Head of caudate nucleus (tissue), 42 donors: ENCODE data around the gene UNKL.

Source experiments
- DNase-seq, 42 donors: peaks; one replicate each; pipeline versions ENCODE4 v3.0.0 to v3.0.0-alpha.2; 2020 to 2021; ENCODE audit warnings: mixed read lengths in 7 of 42
- intact Hi-C: fragments of 100-400 bp; cut with DNase I; formaldehyde crosslinking; loops from one replicate; pipeline ENCODE4 v1.15.0; 2022

The UNKL gene

GRCh38 chr16:1325261-1325660 lies 89.2 kb downstream of the UNKL start:
- DNase-seq, result no peak
- intact Hi-C loops, result no loop called here

- DNase-seq, result no peak
- intact Hi-C loops, result no loop called here
Observed at GRCh38 chr16:1324286-1324826, 90.1 kb downstream of the UNKL start.

GRCh38 chr16:1323296-1324239 lies 90.9 kb downstream of the UNKL start:
- intact Hi-C loops, result no loop called here
- peak in 36 of 42 donors; percentile 19 to 78 (median 51) for DNase-seq

GRCh38 chr16:1322407-1322806 lies 92.1 kb downstream of the UNKL start:
- DNase-seq, result no peak
- intact Hi-C loops, result no loop called here

- no peak for DNase-seq
- intact Hi-C loops, result no loop called here
Observed at GRCh38 chr16:1320658-1321240, 93.8 kb downstream of the UNKL start.

GRCh38 chr16:1320097-1320496 lies 94.4 kb downstream of the UNKL start:
- intact Hi-C loops, result no loop called here
- no peak for DNase-seq

GRCh38 chr16:1319041-1319440 lies 95.5 kb downstream of the UNKL start:
- intact Hi-C loops, result no loop called here
- DNase-seq, result no peak

GRCh38 chr16:1318268-1318545 lies 96.3 kb downstream of the UNKL start:
- intact Hi-C loops, result no loop called here
- no peak for DNase-seq

GRCh38 chr16:1317479-1318267 lies 96.8 kb downstream of the UNKL start:
- intact Hi-C loops, result no loop called here
- DNase-seq, result no peak

- intact Hi-C loops, result no loop called here
Observed at GRCh38 chr16:1316033-1316405, 98.5 kb downstream of the UNKL start.

GRCh38 chr16:1315081-1316032 lies 99.1 kb downstream of the UNKL start:
- DNase-seq, result no peak
- intact Hi-C loops, result no loop called here

More at GRCh38 chr16:1316033-1316405, 98.5 kb downstream of the UNKL start:
- no peak for DNase-seq

- intact Hi-C loops, result loop anchor here (5.0 kb wide), 1 partner anchor 38 kb away; the partner anchor contains the start of genes GNPTG and TSR3
- no peak for DNase-seq
Observed at GRCh38 chr16:1314399-1315068, 100.0 kb downstream of the UNKL start.

- no peak for DNase-seq
- intact Hi-C loops, result loop anchor here (5.0 kb wide), 1 partner anchor 38 kb away; the partner anchor contains the start of genes GNPTG and TSR3
Observed at GRCh38 chr16:1313721-1314369, 100.7 kb downstream of the UNKL start.
